H9 (cell line): ENCODE results near the gene WNT8B. TPM values are rescaled to one million over a fixed set of nuclear protein-coding genes. Genes with fewer than 3 reads are reported as not detected.

Experiments
- DNase-seq: peaks from one replicate; pipeline ENCODE4 v3.0.0-alpha.2; 2017
- H2AFZ ChIP-seq: one replicate; pipeline ENCODE4 v1.6.1; 2013; ENCODE audit warnings: mild to moderate bottlenecking, low read length, control low read depth, moderate library complexity
- H2AK5ac ChIP-seq: 2 replicates; pipeline ENCODE4 v1.6.1; 2013; ENCODE audit warnings: low read length, control low read depth, mixed read lengths; ENCODE audit not compliant: insufficient read length
- H2BK120ac ChIP-seq: one replicate; pipeline ENCODE4 v1.6.1; 2013; ENCODE audit warnings: low read depth, mild to moderate bottlenecking, low read length, control low read depth, inconsistent platforms; ENCODE audit not compliant: poor library complexity, severe bottlenecking
- H2BK12ac ChIP-seq: 2 replicates; pipeline ENCODE4 v1.6.1; 2013; ENCODE audit warnings: low read length, control low read depth, mixed read lengths, low read depth; ENCODE audit not compliant: insufficient read length
- H2BK15ac ChIP-seq: 2 replicates; pipeline ENCODE4 v1.6.1; 2013; ENCODE audit warnings: low read depth, low read length, control low read depth
- H2BK20ac ChIP-seq: one replicate; pipeline ENCODE4 v1.6.1; 2013; ENCODE audit warnings: low read depth, mild to moderate bottlenecking, low read length, control low read depth, inconsistent platforms; ENCODE audit not compliant: poor library complexity, severe bottlenecking
- H2BK5ac ChIP-seq: 2 replicates; pipeline ENCODE4 v1.6.1; 2013; ENCODE audit warnings: low read length, control low read depth, mixed read lengths; ENCODE audit not compliant: insufficient read length
- H3K14ac ChIP-seq: 2 replicates; pipeline ENCODE4 v1.6.1; 2013; ENCODE audit warnings: low read length, control low read depth; ENCODE audit not compliant: insufficient read depth
- H3K18ac ChIP-seq: 2 replicates; pipeline ENCODE4 v1.6.1; 2013; ENCODE audit warnings: low read depth, mild to moderate bottlenecking, mixed read lengths, low read length, control low read depth; ENCODE audit not compliant: insufficient read length
- H3K23ac ChIP-seq: 2 replicates; pipeline ENCODE4 v1.6.1; 2013; ENCODE audit warnings: low read length, control low read depth, mixed read lengths, low read depth; ENCODE audit not compliant: insufficient read length
- H3K23me2 ChIP-seq: 2 replicates; pipeline ENCODE4 v1.6.1; 2013; ENCODE audit warnings: low read depth, mild to moderate bottlenecking, mixed read lengths, low read length, control low read depth; ENCODE audit not compliant: insufficient read length, poor library complexity, severe bottlenecking
- H3K27ac ChIP-seq: 2 replicates; pipeline ENCODE4 v1.5.1; 2013; ENCODE audit warnings: low read length, control low read depth, mixed read lengths, low read depth; ENCODE audit not compliant: insufficient read length
- H3K27me3 ChIP-seq: 2 replicates; pipeline ENCODE4 v1.6.1; 2013; ENCODE audit warnings: low read length, control low read depth, inconsistent platforms; ENCODE audit not compliant: insufficient read depth
- H3K4ac ChIP-seq: 2 replicates; pipeline ENCODE4 v1.6.1; 2013; ENCODE audit warnings: low read depth, mild to moderate bottlenecking, control low read depth, inconsistent platforms, low read length, moderate library complexity
- H3K4me1 ChIP-seq: 2 replicates; pipeline ENCODE4 v1.6.1; 2013; ENCODE audit warnings: low read length, control low read depth, inconsistent platforms; ENCODE audit not compliant: insufficient read depth
- H3K4me2 ChIP-seq: 2 replicates; pipeline ENCODE4 v1.6.1; 2013; ENCODE audit warnings: low read length, control low read depth, mixed read lengths; ENCODE audit not compliant: insufficient read length, insufficient read depth
- H3K56ac ChIP-seq: 2 replicates; pipeline ENCODE4 v1.6.1; 2013; ENCODE audit warnings: low read depth, mild to moderate bottlenecking, mixed read lengths, low read length, control low read depth; ENCODE audit not compliant: insufficient read length
- H3K79me1 ChIP-seq: 2 replicates; pipeline ENCODE4 v1.6.1; 2013; ENCODE audit warnings: low read depth, mild to moderate bottlenecking, moderate library complexity, low read length, control low read depth, inconsistent platforms; ENCODE audit not compliant: insufficient read depth, poor library complexity, severe bottlenecking
- H3K79me2 ChIP-seq: 2 replicates; pipeline ENCODE4 v1.6.1; 2013; ENCODE audit warnings: low read length, control low read depth, inconsistent platforms; ENCODE audit not compliant: insufficient read depth
- H3K9ac ChIP-seq: 2 replicates; pipeline ENCODE4 v1.6.1; 2013; ENCODE audit warnings: low read length, control low read depth, mixed read lengths; ENCODE audit not compliant: insufficient read length; ENCODE audit errors: extremely low read depth
- H3K9me3 ChIP-seq: one replicate; pipeline ENCODE4 v1.6.1; 2013; ENCODE audit warnings: low read depth, low read length, inconsistent platforms; ENCODE audit not compliant: control insufficient read depth
- H3T11ph ChIP-seq: one replicate; pipeline ENCODE4 v1.6.1; 2013; ENCODE audit warnings: mild to moderate bottlenecking, low read length, control low read depth, inconsistent platforms
- H4K20me1 ChIP-seq: one replicate; pipeline ENCODE4 v1.6.1; 2013; ENCODE audit not compliant: control insufficient read depth, insufficient read length, insufficient read depth
- H4K5ac ChIP-seq: 2 replicates; pipeline ENCODE4 v1.6.1; 2013; ENCODE audit warnings: low read depth, mild to moderate bottlenecking, mixed read lengths, low read length, control low read depth; ENCODE audit not compliant: insufficient read length
- H4K8ac ChIP-seq: replicated peaks from 2 replicates; pipeline ENCODE4 v1.6.1; 2013; ENCODE audit warnings: low read length, control low read depth, mixed read lengths, low read depth; ENCODE audit not compliant: insufficient read length
- H4K91ac ChIP-seq: 2 replicates; pipeline ENCODE4 v1.6.1; 2013; ENCODE audit warnings: low read depth, mild to moderate bottlenecking, moderate library complexity, mixed read lengths, low read length, control low read depth; ENCODE audit not compliant: insufficient read length
- H3K27ac Mint-ChIP-seq, 3 experiments: 2 replicates in 2 of 3; 3 replicates in 1 of 3; pipeline ENCODE4 v1.8.0; 2020 to 2021; ENCODE audit warnings: mixed read lengths in 3 of 3, mild to moderate bottlenecking in 1 of 3, moderate library complexity in 1 of 3
- H3K27me3 Mint-ChIP-seq: 2 replicates; pipeline ENCODE4 v1.8.0; 2021; ENCODE audit warnings: low read depth, mild to moderate bottlenecking, moderate library complexity, mixed read lengths
- H3K36me3 Mint-ChIP-seq, 3 experiments: 2 replicates in 2 of 3; 3 replicates in 1 of 3; pipeline ENCODE4 v1.8.0; 2020 to 2021; ENCODE audit warnings: low read depth in 3 of 3, mixed read lengths in 3 of 3; ENCODE audit not compliant: insufficient read depth in 1 of 3
- H3K4me1 Mint-ChIP-seq, 2 experiments: 2 replicates each; pipeline ENCODE4 v1.8.0; 2020; ENCODE audit warnings: mixed read lengths in 2 of 2
- H3K4me3 Mint-ChIP-seq, 2 experiments: 2 replicates in 1 of 2; 3 replicates in 1 of 2; pipeline ENCODE4 v1.8.0; 2020 to 2021; ENCODE audit warnings: mild to moderate bottlenecking in 2 of 2, mixed read lengths in 2 of 2, moderate library complexity in 1 of 2
- H3K9me3 Mint-ChIP-seq, 2 experiments: 2 replicates in 1 of 2; 3 replicates in 1 of 2; pipeline ENCODE4 v1.8.0; 2020; ENCODE audit warnings: mild to moderate bottlenecking in 2 of 2, mixed read lengths in 2 of 2, moderate library complexity in 1 of 2
- CTCF ChIP-seq: fragments of 200-600 bp; sonication (generic); conservative IDR thresholded peaks from 3 replicates; pipeline ENCODE4 v1.8.0; 2021; ENCODE audit warnings: antibody characterized with exemption, mild to moderate bottlenecking
- WGBS: extraction: QIAGEN DNeasy Blood & Tissue Kit; methylation state at CpG from one replicate; pipeline ENCODE4 v1.1.7; 2013; ENCODE audit warnings: missing lambda C conversion rate, low lambda C conversion rate, mixed read lengths; ENCODE audit not compliant: insufficient read length; ENCODE audit errors: extremely low coverage; 5-methylcytosine and 5-hydroxymethylcytosine counted together
- total RNA-seq: library from RNA; stranded (reverse); gene quantifications from 2 replicates; pipeline ENCODE4 v1.2.1, GENCODE V29; 2021

Gene WNT8B
- total RNA-seq, 1 experiment from 2014 or later = not detected

- WGBS = no CpG with 5 or more reads among the region's 3 CpGs
- H3K79me1 ChIP-seq = no peaks in the 10 kb centered on the region
- H3K36me3 Mint-ChIP-seq = no peaks in the 10 kb centered on the region; a peak in 1 of 7 replicates
- no peak overlapping the region; a peak in 1 of 7 replicates for H3K27ac Mint-ChIP-seq
- H3K79me2 ChIP-seq = no peaks in the 10 kb centered on the region
- H3K14ac ChIP-seq = no peak overlapping the region
- no peak overlapping the region for H2BK20ac ChIP-seq
- peaks cover 56% of the 10 kb centered on the region for H3K27me3 Mint-ChIP-seq
- H4K20me1 ChIP-seq = no peaks in the 10 kb centered on the region
- H3K56ac ChIP-seq = no peak overlapping the region
- no peak overlapping the region for H4K91ac ChIP-seq
- H2BK120ac ChIP-seq = no peak overlapping the region
- H2AFZ ChIP-seq = no peak overlapping the region
- DNase-seq = peak; percentile 44
- no peak overlapping the region for H2AK5ac ChIP-seq
- no peak overlapping the region for H3K27ac ChIP-seq
- no peaks in the 10 kb centered on the region for H3K9me3 ChIP-seq
- H3K4me3 Mint-ChIP-seq = no peak overlapping the region
- no peaks in the 10 kb centered on the region for H3K23me2 ChIP-seq
- H3K18ac ChIP-seq = no peak overlapping the region
- TF ChIP-seq CTCF = peak; percentile 81
- no peak overlapping the region for H3K4me2 ChIP-seq
- H3K9ac ChIP-seq = no peak overlapping the region
- H4K8ac ChIP-seq = no peak overlapping the region
- no peak overlapping the region for H3K23ac ChIP-seq
- H3T11ph ChIP-seq = no peak overlapping the region
- H3K4ac ChIP-seq = no peak overlapping the region
- H2BK15ac ChIP-seq = no peak overlapping the region
- no peaks in the 10 kb centered on the region for H3K4me1 ChIP-seq
- H3K4me1 Mint-ChIP-seq = peaks cover 2% of the 10 kb centered on the region in 2 experiments; a peak in 2 of 4 replicates
- H3K27me3 ChIP-seq = no peaks in the 10 kb centered on the region
- no peak overlapping the region for H4K5ac ChIP-seq
- no peak overlapping the region for H2BK5ac ChIP-seq
- no peaks in the 10 kb centered on the region for H3K9me3 Mint-ChIP-seq
- H2BK12ac ChIP-seq = no peak overlapping the region
Observed at GRCh38 chr10:100508691-100509150, 45.9 kb downstream of the WNT8B start.
